ENCODE results near the gene PDE7B. TPM values are rescaled to one million over a fixed set of nuclear protein-coding genes. Genes with fewer than 3 reads are reported as not detected.
"Not testable (repeated sequence)": the region's sequence is repeated elsewhere in the genome, so short reads cannot be mapped to it uniquely, and the experiment has no call there.

PDE7B gene
- total RNA-seq, 1 experiment from 2014 or later = not detected

DNA sequence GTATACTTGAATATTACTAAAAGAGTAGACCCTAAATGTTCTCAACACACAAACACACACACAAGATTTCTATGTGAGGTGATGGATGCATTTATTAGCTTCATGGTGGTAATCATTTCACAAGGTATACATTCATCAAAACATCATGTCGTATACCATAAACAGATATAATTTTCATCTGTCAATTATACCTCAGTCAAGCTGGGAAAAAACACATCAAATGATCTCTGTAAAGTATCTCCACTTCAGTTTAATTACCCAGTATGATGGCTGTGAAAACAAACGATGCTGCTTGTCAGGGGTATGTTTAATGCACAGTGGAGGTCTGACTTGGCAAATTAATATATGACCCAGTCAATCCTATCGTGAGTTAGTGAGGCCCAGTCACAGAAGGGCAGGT lies 241.4 kb downstream of the PDE7B start:
- H3K4me1 ChIP-seq (ENCODE audit: low read length) = no peaks in the 10 kb centered on the region
- no peak overlapping the region for H3K9ac ChIP-seq (ENCODE audit: low read length)
- H3K36me3 ChIP-seq (ENCODE audit: insufficient read depth, low read length) = no peaks in the 10 kb centered on the region
- H3K9me3 ChIP-seq (ENCODE audit: low read length) = no peaks in the 10 kb centered on the region
- no peak overlapping the region for H2AFZ ChIP-seq (ENCODE audit: low read length)
- no peak overlapping the region for H3K4me2 ChIP-seq (ENCODE audit: low read depth, low read length, poor library complexity, severe bottlenecking)
- H3K27me3 ChIP-seq (ENCODE audit: low read length) = no peaks in the 10 kb centered on the region
- H4K20me1 ChIP-seq (ENCODE audit: insufficient read depth, low read depth, low read length) = no peaks in the 10 kb centered on the region
- H3K27ac ChIP-seq (ENCODE audit: low read length) = no peak overlapping the region
- H3K79me2 ChIP-seq (ENCODE audit: low read length) = no peaks in the 10 kb centered on the region
- DNase-seq = no peak
- no peaks in the 10 kb centered on the region for H3K9me2 ChIP-seq (replicated peaks; ENCODE audit: insufficient read depth, low read length)
- H3K4me3 ChIP-seq (ENCODE audit: low read length) = no peak overlapping the region

DNA sequence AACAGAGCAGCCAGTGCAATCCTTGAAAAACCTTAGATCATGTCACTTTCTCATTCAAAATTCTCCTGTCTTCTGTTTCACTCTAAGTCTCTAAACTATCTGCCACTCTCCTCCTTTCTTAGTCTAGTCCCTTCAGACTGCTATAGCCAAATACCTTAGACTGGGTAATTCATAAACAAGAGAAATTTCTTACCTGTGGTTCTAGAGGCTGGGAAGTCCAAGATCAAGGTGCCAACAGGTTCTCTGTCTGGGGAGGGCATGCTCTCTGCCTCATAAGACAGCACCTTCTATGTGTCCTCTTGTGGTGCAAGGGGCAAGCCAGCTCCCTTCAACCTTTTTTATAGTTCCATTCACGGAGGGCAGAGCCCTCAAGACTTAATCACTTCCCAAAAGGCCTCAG lies 242.3 kb downstream of the PDE7B start:
- H3K4me1 ChIP-seq (ENCODE audit: low read length) = no peaks in the 10 kb centered on the region
- no peak for DNase-seq

DNA sequence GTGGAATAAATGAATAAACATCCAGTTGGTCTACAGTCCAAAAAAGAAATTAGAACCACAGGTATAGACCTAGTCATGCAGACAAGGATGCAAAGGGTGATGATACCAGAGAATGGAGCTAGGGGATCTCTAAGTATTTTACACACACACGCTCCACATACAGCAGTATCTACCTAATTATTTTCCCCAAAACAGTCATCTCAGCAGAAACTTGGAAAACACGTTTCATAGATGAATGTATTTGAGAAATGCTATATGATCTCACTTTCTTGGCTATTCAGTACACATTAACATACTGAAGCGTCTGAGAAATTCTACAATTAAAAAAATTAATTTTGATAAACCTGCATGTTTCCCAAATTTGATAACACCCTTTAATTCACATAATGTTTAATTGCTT lies 243.3 kb downstream of the PDE7B start:
- H3K36me3 ChIP-seq (ENCODE audit: insufficient read depth, low read length) = no peaks in the 10 kb centered on the region
- H4K20me1 ChIP-seq (ENCODE audit: insufficient read depth, low read depth, low read length) = no peaks in the 10 kb centered on the region
- no peak for DNase-seq
- no peaks in the 10 kb centered on the region for H3K9me2 ChIP-seq (replicated peaks; ENCODE audit: insufficient read depth, low read length)
- no peak overlapping the region for H3K9ac ChIP-seq (ENCODE audit: low read length)
- no peak overlapping the region for H3K4me3 ChIP-seq (ENCODE audit: low read length)
- H3K9me3 ChIP-seq (ENCODE audit: low read length) = no peaks in the 10 kb centered on the region
- H3K4me1 ChIP-seq (ENCODE audit: low read length) = no peaks in the 10 kb centered on the region
- H2AFZ ChIP-seq (ENCODE audit: low read length) = no peak overlapping the region
- H3K27me3 ChIP-seq (ENCODE audit: low read length) = no peaks in the 10 kb centered on the region
- no peaks in the 10 kb centered on the region for H3K79me2 ChIP-seq (ENCODE audit: low read length)
- H3K4me2 ChIP-seq (ENCODE audit: low read depth, low read length, poor library complexity, severe bottlenecking) = no peak overlapping the region
- no peak overlapping the region for H3K27ac ChIP-seq (ENCODE audit: low read length)

More for the DNA sequence above, 242.3 kb downstream of the PDE7B start:
- H3K27me3 ChIP-seq (ENCODE audit: low read length) = no peaks in the 10 kb centered on the region
- no peak overlapping the region for H3K4me3 ChIP-seq (ENCODE audit: low read length)
- no peaks in the 10 kb centered on the region for H3K9me2 ChIP-seq (replicated peaks; ENCODE audit: insufficient read depth, low read length)
- no peaks in the 10 kb centered on the region for H3K79me2 ChIP-seq (ENCODE audit: low read length)
- no peak overlapping the region for H3K27ac ChIP-seq (ENCODE audit: low read length)
- H3K9me3 ChIP-seq (ENCODE audit: low read length) = no peaks in the 10 kb centered on the region
- no peak overlapping the region for H3K9ac ChIP-seq (ENCODE audit: low read length)
- H3K36me3 ChIP-seq (ENCODE audit: insufficient read depth, low read length) = no peaks in the 10 kb centered on the region
- no peak overlapping the region for H2AFZ ChIP-seq (ENCODE audit: low read length)
- H4K20me1 ChIP-seq (ENCODE audit: insufficient read depth, low read depth, low read length) = no peaks in the 10 kb centered on the region
- H3K4me2 ChIP-seq (ENCODE audit: low read depth, low read length, poor library complexity, severe bottlenecking) = no peak overlapping the region

DNA sequence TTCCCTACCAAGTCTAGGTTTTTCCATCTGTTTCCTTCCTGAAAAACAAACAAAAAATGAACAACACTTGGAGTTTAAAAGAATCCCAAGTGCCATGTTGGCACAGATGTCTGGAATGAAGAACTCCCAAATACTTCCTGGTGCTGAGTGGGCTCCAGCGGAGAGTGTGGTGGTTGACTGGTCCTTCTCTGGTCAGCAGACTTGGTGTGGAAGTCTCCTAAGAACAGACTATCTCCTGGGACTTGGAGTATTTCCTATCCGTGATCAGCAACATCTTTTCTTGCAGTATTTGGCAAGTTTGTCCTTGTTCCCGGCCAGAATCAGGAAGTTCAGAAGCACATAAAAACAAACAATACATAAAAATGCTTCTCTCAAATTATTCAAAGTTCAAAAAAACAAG lies 244.5 kb downstream of the PDE7B start:
- Histone ChIP-seq H3K79me2 (ENCODE audit: low read length) (no peaks in the 10 kb centered on the region), H3K4me1 (ENCODE audit: low read length) (no peaks in the 10 kb centered on the region), H2AFZ (ENCODE audit: low read length) (no peak overlapping the region), H3K27ac (ENCODE audit: low read length) (no peak overlapping the region), H4K20me1 (ENCODE audit: insufficient read depth, low read depth, low read length) (no peaks in the 10 kb centered on the region), H3K9me3 (ENCODE audit: low read length) (no peaks in the 10 kb centered on the region), H3K4me2 (ENCODE audit: low read depth, low read length, poor library complexity, severe bottlenecking) (no peak overlapping the region), H3K9ac (ENCODE audit: low read length) (no peak overlapping the region), H3K27me3 (ENCODE audit: low read length) (no peaks in the 10 kb centered on the region), H3K36me3 (ENCODE audit: insufficient read depth, low read length) (no peaks in the 10 kb centered on the region), H3K4me3 (ENCODE audit: low read length) (no peak overlapping the region), H3K9me2 (replicated peaks; ENCODE audit: insufficient read depth, low read length) (no peaks in the 10 kb centered on the region)
- no peak for DNase-seq

DNA sequence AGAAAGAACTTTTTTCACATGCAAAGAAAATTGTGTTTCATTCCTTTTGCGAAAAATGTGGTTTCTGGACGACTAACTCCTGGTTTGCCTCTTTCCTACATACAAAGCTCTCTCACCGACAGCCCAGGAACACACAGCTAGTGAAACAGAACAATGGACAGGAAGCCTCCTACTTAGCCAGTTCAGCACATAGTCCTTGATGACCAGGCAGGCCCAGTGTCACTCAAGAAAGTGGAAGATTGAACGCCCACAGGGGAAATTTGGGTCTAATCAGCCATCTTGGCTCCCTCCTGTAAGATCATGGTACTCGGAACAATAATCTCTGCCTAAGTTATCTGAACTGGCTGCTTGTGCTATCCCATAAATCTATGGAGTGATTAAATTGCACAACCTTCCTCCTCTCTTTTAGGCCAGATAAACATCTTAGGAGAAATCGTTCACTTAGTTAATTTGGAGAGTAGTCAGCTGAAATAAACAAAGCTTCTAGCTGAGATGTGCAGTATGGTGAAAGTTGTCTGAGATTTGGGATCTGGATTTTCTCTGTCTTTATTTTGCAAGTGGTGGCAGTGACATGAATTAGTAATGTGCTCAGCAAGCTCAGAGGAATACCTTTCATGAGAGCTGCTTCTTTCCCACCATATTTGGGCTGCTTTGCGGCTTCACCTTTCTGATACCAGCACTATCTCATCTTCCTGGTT lies 251.6 kb downstream of the PDE7B start:
- Histone ChIP-seq H3K9me3 (ENCODE audit: low read length) (no peaks in the 10 kb centered on the region), H2AFZ (ENCODE audit: low read length) (no peak overlapping the region), H4K20me1 (ENCODE audit: insufficient read depth, low read depth, low read length) (no peaks in the 10 kb centered on the region), H3K27ac (ENCODE audit: low read length) (no peak overlapping the region), H3K4me1 (ENCODE audit: low read length) (no peaks in the 10 kb centered on the region), H3K9me2 (replicated peaks; ENCODE audit: insufficient read depth, low read length) (no peaks in the 10 kb centered on the region), H3K9ac (ENCODE audit: low read length) (no peak overlapping the region), H3K36me3 (ENCODE audit: insufficient read depth, low read length) (no peaks in the 10 kb centered on the region), H3K27me3 (ENCODE audit: low read length) (no peaks in the 10 kb centered on the region), H3K4me2 (ENCODE audit: low read depth, low read length, poor library complexity, severe bottlenecking) (no peak overlapping the region), H3K79me2 (ENCODE audit: low read length) (no peaks in the 10 kb centered on the region), H3K4me3 (ENCODE audit: low read length) (no peak overlapping the region)
- no peak for DNase-seq

DNA sequence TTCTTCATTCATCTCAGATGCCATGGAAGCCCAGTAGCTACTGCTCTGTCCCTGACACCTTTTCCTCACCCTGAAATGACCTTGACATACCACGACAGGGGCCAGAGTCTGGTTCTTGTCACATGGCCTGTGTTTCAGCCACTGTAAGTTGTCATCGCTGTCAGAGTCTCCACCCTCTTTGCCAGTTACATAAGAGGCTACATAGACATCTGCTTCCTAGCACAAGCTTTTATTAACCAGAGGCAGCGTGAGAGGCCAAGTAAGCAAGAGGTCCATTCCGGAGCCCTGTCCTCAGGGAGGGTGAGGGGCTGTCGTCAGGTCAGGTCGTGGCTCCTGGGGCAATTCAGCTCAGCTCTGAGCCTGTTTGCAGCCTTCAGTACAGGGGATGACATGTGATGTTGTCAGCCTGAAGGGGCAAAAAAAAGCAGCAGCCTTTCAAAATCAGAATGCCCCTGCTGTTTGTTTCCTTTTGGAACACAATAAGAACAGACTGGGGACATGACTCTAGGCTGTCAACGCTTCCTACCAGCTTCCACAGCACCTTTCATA lies 252.3 kb downstream of the PDE7B start:
- H3K79me2 ChIP-seq (ENCODE audit: low read length) = no peaks in the 10 kb centered on the region
- H4K20me1 ChIP-seq (ENCODE audit: insufficient read depth, low read depth, low read length) = no peaks in the 10 kb centered on the region
- no peaks in the 10 kb centered on the region for H3K36me3 ChIP-seq (ENCODE audit: insufficient read depth, low read length)
- no peaks in the 10 kb centered on the region for H3K9me3 ChIP-seq (ENCODE audit: low read length)
- H3K4me3 ChIP-seq (ENCODE audit: low read length) = no peak overlapping the region
- H2AFZ ChIP-seq (ENCODE audit: low read length) = no peak overlapping the region
- no peak overlapping the region for H3K27ac ChIP-seq (ENCODE audit: low read length)
- H3K27me3 ChIP-seq (ENCODE audit: low read length) = no peaks in the 10 kb centered on the region
- H3K9ac ChIP-seq (ENCODE audit: low read length) = no peak overlapping the region
- no peaks in the 10 kb centered on the region for H3K9me2 ChIP-seq (replicated peaks; ENCODE audit: insufficient read depth, low read length)
- DNase-seq = no peak
- H3K4me2 ChIP-seq (ENCODE audit: low read depth, low read length, poor library complexity, severe bottlenecking) = no peak overlapping the region
- no peaks in the 10 kb centered on the region for H3K4me1 ChIP-seq (ENCODE audit: low read length)

DNA sequence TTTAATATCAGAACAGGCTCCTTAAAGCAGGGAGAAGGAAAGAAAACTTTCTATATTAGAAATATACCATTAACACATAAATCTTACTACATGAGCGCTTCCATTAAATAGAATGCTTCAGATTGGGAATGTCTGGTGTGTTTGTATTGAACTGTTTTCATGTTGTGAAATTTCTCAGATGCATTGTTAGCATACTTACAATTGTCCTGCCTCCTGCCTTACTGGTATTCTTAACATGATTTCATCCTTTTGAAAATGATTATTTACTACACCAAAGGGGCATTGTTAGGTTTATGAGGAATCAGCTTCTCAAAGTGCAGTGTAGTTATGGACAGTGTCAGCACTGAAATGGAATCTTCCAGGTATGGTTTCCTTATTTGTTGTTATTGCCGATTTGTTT lies 253.1 kb downstream of the PDE7B start:
- no peak overlapping the region for H3K4me3 ChIP-seq (ENCODE audit: low read length)
- H2AFZ ChIP-seq (ENCODE audit: low read length) = no peak overlapping the region
- no peaks in the 10 kb centered on the region for H3K36me3 ChIP-seq (ENCODE audit: insufficient read depth, low read length)
- H3K79me2 ChIP-seq (ENCODE audit: low read length) = no peaks in the 10 kb centered on the region
- no peak overlapping the region for H3K4me2 ChIP-seq (ENCODE audit: low read depth, low read length, poor library complexity, severe bottlenecking)
- H3K27me3 ChIP-seq (ENCODE audit: low read length) = no peaks in the 10 kb centered on the region
- H3K4me1 ChIP-seq (ENCODE audit: low read length) = no peaks in the 10 kb centered on the region
- H3K27ac ChIP-seq (ENCODE audit: low read length) = no peak overlapping the region
- no peak for DNase-seq
- no peaks in the 10 kb centered on the region for H4K20me1 ChIP-seq (ENCODE audit: insufficient read depth, low read depth, low read length)
- no peaks in the 10 kb centered on the region for H3K9me2 ChIP-seq (replicated peaks; ENCODE audit: insufficient read depth, low read length)
- no peaks in the 10 kb centered on the region for H3K9me3 ChIP-seq (ENCODE audit: low read length)
- H3K9ac ChIP-seq (ENCODE audit: low read length) = no peak overlapping the region

DNA sequence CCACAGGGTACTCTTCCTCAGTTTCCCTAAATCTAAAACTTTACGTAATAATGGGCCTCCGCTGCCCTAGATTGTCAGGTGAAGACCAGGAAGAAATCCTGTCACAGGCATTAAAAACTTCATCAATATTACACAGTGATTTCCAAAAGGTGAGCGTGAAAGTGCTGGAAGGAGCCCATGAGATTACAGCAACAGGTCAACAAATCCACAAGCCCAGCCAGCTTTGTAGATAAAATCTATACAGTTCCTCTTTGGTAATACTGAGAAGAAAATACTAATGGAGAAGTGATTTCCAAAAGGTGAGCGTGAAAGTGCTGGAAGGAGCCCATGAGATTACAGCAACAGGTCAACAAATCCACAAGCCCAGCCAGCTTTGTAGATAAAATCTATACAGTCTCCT lies 254.3 kb downstream of the PDE7B start:
- H3K9me3 ChIP-seq (ENCODE audit: low read length); H3K9me2 ChIP-seq (replicated peaks; ENCODE audit: insufficient read depth, low read length); H3K4me2 ChIP-seq (ENCODE audit: low read depth, low read length, poor library complexity, severe bottlenecking); H3K9ac ChIP-seq (ENCODE audit: low read length); H3K4me3 ChIP-seq (ENCODE audit: low read length); H3K79me2 ChIP-seq (ENCODE audit: low read length); H4K20me1 ChIP-seq (ENCODE audit: insufficient read depth, low read depth, low read length); H2AFZ ChIP-seq (ENCODE audit: low read length); DNase-seq; H3K4me1 ChIP-seq (ENCODE audit: low read length); H3K27ac ChIP-seq (ENCODE audit: low read length); H3K27me3 ChIP-seq (ENCODE audit: low read length); H3K36me3 ChIP-seq (ENCODE audit: insufficient read depth, low read length): not testable (repeated sequence)

Measured in Karpas-422 (cell line).